HuH-7.5 (cell line): ENCODE data around the gene ZDHHC24.

Experiments used
- DNase-seq: peaks from one replicate; pipeline ENCODE4 v3.0.0; 2011; ENCODE audit warnings: low spot score

ZDHHC24 gene

GRCh38 chr11:66566221-66566620 lies 20.4 kb upstream of the ZDHHC24 start:
- DNase-seq = no peak

GRCh38 chr11:66564984-66565383 lies 19.1 kb upstream of the ZDHHC24 start:
- no peak for DNase-seq

DNA sequence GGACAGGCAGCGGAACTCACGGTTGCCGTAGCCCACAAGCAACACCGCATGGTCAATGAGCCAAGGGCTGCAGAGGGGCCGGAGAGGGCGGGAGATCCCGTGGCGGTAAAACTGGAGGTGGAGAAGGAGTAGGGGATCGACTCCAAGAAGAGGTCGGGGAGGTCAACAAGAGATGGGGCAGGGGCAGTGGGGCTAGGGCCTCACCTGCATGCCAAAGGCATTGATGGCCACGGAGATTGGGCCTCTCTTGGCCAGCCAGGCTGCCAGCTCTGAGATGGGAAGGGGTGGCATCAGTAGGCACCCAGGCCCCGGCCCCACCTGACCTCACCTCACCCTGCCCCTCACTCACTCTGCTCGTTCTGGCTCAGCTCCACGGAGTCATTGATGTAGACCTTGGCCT lies 18.7 kb upstream of the ZDHHC24 start:
- DNase-seq = no peak

GRCh38 chr11:66563832-66564231 lies 18.0 kb upstream of the ZDHHC24 start:
- DNase-seq = no peak

- DNase-seq = peak; percentile 69
These were observed 17.2 kb upstream of the ZDHHC24 start for GRCh38 chr11:66562907-66563583.

DNA sequence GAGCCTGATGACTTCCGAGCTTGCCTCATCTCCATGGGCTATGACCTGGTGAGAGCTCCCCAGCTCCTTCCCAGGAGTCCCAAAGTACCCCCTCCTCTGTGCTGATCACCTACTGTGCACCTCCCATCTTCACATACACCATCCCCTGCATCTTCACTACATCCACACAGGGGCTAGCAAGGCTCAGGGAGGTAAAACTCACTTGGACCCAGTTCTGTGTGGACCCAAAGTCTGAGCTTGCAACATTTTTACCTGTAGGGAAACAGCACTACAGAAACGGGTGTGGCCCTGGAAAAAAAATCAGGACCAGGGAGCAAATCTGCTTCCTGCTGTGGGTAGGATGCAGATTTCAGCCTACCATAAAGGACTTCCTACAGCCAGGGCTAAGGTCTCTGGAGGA lies 16.4 kb upstream of the ZDHHC24 start:
- peak; percentile 58 for DNase-seq

GRCh38 chr11:66561975-66562248 lies 16.1 kb upstream of the ZDHHC24 start:
- DNase-seq = no peak

GRCh38 chr11:66561178-66561974 lies 15.5 kb upstream of the ZDHHC24 start:
- DNase-seq = peak; percentile 64

- DNase-seq = peak; percentile 64
These were observed 14.2 kb upstream of the ZDHHC24 start for GRCh38 chr11:66559866-66560676.

- peak; percentile 73 for DNase-seq
These were observed 13.5 kb upstream of the ZDHHC24 start for GRCh38 chr11:66559142-66559865.

DNA sequence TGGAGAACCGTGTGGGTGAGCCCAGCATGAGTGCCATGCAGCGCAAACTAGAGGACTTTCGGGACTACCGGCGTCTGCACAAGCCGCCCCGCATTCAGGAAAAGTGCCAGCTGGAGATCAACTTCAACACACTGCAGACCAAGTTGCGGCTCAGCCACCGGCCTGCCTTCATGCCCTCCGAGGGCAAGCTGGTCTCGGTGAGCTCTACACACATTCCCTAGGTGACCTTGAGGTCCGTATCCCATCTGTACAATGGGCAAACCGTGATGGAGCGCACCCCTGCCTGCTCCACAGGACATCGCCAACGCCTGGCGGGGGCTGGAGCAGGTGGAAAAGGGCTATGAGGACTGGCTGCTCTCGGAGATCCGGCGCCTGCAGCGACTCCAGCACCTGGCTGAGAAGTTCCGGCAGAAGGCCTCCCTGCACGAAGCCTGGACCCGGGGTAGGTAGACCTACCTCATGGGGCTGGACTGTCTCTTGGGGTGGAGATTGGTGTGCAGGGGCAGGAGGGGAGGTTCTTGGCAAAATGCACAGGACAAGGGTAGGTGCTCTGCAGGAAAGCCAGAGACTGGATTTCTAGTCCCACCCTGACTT lies 12.0 kb upstream of the ZDHHC24 start:
- DNase-seq = peak; percentile 63

DNA sequence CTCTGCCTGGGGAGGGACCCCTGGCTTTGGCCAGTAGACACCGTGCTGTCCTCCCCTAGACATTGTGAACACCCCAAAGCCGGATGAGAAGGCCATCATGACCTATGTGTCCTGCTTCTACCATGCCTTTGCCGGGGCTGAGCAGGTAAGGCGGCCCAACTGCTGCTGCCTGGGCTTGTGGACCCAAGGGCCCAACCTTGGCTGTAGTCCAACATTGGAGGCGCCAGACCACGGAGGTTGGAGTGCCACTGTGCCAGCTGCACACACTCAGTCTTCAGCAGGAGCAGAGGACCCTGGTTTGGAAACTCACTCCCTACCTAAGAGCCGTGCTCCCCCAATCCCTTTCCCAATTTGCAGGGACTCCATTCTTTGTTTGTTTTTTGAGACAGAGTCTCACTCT lies 10.2 kb upstream of the ZDHHC24 start:
- no peak for DNase-seq

DNA sequence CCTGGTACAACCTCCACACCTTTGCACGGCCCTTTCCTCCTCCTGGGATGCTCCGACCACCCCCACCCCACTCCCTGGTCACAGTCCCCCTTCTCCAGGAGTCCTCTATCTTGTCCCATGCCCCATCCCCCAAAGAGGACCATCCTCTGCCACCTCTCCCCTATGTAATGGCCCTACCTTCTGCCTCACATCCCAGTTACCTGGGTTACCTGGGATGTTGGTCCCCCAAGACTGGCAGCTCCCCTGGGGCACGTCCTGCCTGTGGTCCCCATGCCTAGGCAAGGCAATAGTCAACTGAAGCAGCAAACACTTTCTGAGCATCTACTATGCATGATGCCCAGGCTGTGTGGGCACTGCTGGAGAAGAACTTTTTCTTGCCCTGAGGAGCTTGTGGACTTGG lies 9.6 kb upstream of the ZDHHC24 start:
- DNase-seq = peak; percentile 58

GRCh38 chr11:66554602-66555001 lies 8.8 kb upstream of the ZDHHC24 start:
- DNase-seq = peak; percentile 64

- DNase-seq = peak; percentile 46
These were observed 5.0 kb upstream of the ZDHHC24 start for GRCh38 chr11:66550887-66551286.

- no peak for DNase-seq
These were observed 3.8 kb upstream of the ZDHHC24 start for GRCh38 chr11:66549696-66550095.

DNA sequence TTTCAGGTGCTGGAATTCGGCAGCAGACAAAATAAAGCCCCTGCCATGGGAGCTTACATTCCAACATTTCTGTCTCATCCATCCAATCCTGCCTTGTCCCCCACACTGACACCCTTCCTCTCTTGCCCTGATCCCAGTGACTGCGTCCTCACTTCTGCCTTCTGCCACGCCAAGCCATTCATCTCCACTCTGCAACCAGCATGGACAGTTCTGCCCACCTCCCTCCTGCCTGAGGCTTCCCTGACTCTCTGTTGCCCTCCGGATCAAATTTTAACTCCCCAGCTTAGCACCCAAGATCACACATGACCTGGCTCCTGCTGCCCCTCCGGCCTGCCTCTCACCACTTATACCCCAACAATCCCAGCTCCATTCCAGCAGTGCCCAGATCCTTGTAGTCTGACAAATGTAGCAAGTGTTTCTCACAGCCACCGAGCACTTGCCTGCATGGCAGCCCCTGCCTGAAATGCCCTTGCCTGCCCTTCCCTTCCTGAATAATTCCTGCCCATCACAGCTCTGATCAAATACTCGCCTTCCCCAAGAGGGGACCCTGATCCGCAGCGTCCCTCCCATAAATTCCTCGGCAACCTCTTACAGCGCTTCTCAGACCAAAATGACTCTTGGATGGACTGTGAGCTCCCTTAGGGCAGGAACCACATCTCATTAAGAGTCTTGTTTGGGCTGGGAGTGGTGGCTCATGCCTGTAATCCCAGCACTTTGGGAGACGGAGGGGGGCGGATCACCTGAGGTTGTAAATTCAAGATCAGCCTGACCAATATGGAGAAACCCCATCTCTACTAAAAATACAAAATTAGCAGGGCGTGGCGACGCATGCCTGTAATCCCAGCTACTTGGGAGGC lies 3.2 kb upstream of the ZDHHC24 start:
- DNase-seq = no peak

GRCh38 chr11:66548041-66548440 lies 2.2 kb upstream of the ZDHHC24 start:
- peak; percentile 70 for DNase-seq

- DNase-seq = peak; percentile 77
These were observed 1.8 kb upstream of the ZDHHC24 start for GRCh38 chr11:66547662-66548009.

DNA sequence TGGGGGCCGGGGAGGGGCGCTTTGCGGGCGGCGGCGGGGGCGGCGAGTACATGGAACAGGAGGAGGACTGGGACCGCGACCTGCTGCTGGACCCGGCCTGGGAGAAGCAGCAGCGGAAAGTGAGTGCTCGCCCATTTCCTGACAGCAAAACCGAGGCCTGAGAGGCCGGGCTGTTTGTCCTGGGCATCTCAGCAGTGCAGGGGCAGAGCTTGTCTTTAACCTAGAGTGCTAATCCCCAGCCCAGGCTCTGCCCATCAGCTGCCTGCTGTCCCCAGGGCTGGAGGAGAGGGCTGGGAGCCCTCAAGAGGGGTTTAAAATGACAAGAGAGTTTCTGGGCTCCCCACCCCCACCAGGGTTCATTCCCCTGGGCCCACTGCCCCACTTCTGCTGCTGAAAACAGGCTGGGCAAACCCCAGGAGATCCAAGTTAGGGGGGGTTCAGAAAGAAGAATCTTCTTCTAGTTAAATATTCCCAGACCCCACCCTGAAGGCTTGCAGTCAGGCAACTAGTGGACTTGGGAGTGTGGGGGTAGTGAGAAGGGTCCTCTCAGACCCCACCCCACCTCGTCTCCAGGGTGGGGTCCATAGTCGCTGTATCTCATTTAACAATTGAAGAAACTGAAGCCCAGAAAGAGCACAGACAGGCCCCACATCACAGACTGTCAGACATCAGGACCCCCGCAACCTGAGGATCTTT lies 1.3 kb upstream of the ZDHHC24 start:
- peak; percentile 90 for DNase-seq
